ENCODE data around the gene BABAM2. TPM values are rescaled to one million over a fixed set of nuclear protein-coding genes. Genes with fewer than 3 reads are reported as not detected.

The BABAM2 gene
- total RNA-seq, 1 donor from 2014 or later = 43.5 TPM

- Mint-ChIP-seq H3K4me1 (peaks cover 5% of the 10 kb centered on the region), H3K27ac (peak overlapping the region; percentile 52), H3K9me3 (peaks cover 9% of the 10 kb centered on the region), H3K4me3 (no peak overlapping the region), H3K27me3 (ENCODE audit: low read depth) (no peaks in the 10 kb centered on the region), H3K36me3 (peaks cover 12% of the 10 kb centered on the region)
- no peak for DNase-seq (ENCODE audit: low spot score in 2 of 2, unreplicated experiment in 2 of 2)
- TF ChIP-seq CTCF (IDR thresholded peaks at IDR 0.05; ENCODE audit: unreplicated experiment) = no peak
These were observed 239.6 kb downstream of the BABAM2 start for GRCh38 chr2:28129955-28130695.

- Mint-ChIP-seq H3K27me3 (ENCODE audit: low read depth) (no peaks in the 10 kb centered on the region), H3K4me1 (peaks cover 32% of the 10 kb centered on the region), H3K27ac (no peak overlapping the region), H3K4me3 (no peak overlapping the region), H3K9me3 (no peaks in the 10 kb centered on the region), H3K36me3 (peaks cover 3% of the 10 kb centered on the region)
- TF ChIP-seq CTCF (IDR thresholded peaks at IDR 0.05; ENCODE audit: unreplicated experiment) = no peak
- DNase-seq (ENCODE audit: low spot score in 2 of 2, unreplicated experiment in 2 of 2) = no peak
These were observed 243.2 kb downstream of the BABAM2 start for GRCh38 chr2:28133778-28134177.

- TF ChIP-seq CTCF (IDR thresholded peaks at IDR 0.05; ENCODE audit: unreplicated experiment) = no peak
- DNase-seq (ENCODE audit: low spot score in 2 of 2, unreplicated experiment in 2 of 2) = no peak
- H3K27ac Mint-ChIP-seq = no peak overlapping the region
- peaks cover 33% of the 10 kb centered on the region for H3K4me1 Mint-ChIP-seq
- H3K9me3 Mint-ChIP-seq = no peaks in the 10 kb centered on the region
- H3K4me3 Mint-ChIP-seq = no peak overlapping the region
- peaks cover 3% of the 10 kb centered on the region for H3K36me3 Mint-ChIP-seq
- H3K27me3 Mint-ChIP-seq (ENCODE audit: low read depth) = no peaks in the 10 kb centered on the region
These were observed 243.8 kb downstream of the BABAM2 start for GRCh38 chr2:28134262-28134812.

- peaks cover 33% of the 10 kb centered on the region for H3K4me1 Mint-ChIP-seq
- no peaks in the 10 kb centered on the region for H3K9me3 Mint-ChIP-seq
- no peak overlapping the region for H3K27ac Mint-ChIP-seq
- DNase-seq (ENCODE audit: low spot score in 2 of 2, unreplicated experiment in 2 of 2) = no peak
- H3K4me3 Mint-ChIP-seq = no peak overlapping the region
- H3K27me3 Mint-ChIP-seq (ENCODE audit: low read depth) = no peaks in the 10 kb centered on the region
- peaks cover 4% of the 10 kb centered on the region for H3K36me3 Mint-ChIP-seq
- TF ChIP-seq CTCF (IDR thresholded peaks at IDR 0.05; ENCODE audit: unreplicated experiment) = no peak
These were observed 244.3 kb downstream of the BABAM2 start for GRCh38 chr2:28134857-28135256.

GRCh38 chr2:28135324-28135723 is 244.8 kb downstream of the BABAM2 start:
- Mint-ChIP-seq H3K36me3 (peaks cover 4% of the 10 kb centered on the region), H3K9me3 (no peaks in the 10 kb centered on the region), H3K27me3 (ENCODE audit: low read depth) (no peaks in the 10 kb centered on the region), H3K27ac (no peak overlapping the region), H3K4me3 (no peak overlapping the region), H3K4me1 (peaks cover 33% of the 10 kb centered on the region)
- DNase-seq (ENCODE audit: low spot score in 2 of 2, unreplicated experiment in 2 of 2) = no peak
- no peak for TF ChIP-seq CTCF (IDR thresholded peaks at IDR 0.05; ENCODE audit: unreplicated experiment)

Data from mesothelial cell of epicardium (in vitro differentiated cells).